HEK293 (cell line): ENCODE data around the gene CNIH1.
"Not testable (repeated sequence)": the region's sequence is repeated elsewhere in the genome, so short reads cannot be mapped to it uniquely, and the experiment has no call there.

ENCODE experiments used
- CTCF ChIA-PET: fragments of 350-600 bp; formaldehyde crosslinking; extraction: SDS; loops from one replicate; lab custom pipeline; 2021; ENCODE audit warnings: antibody characterized with exemption; lab: Yijun Ruan, JAX
- POLR2A ChIA-PET: fragments of 300-600 bp; formaldehyde crosslinking; extraction: SDS; loops from one replicate; lab custom pipeline; 2020; ENCODE audit warnings: antibody characterized with exemption, inconsistent platforms; lab: Yijun Ruan, JAX
- H3K27ac ChIP-seq: fragments of 200-500 bp; sonication (Bioruptor generic); 2 replicates; pipeline ENCODE4 v1.5.1; 2014; ENCODE audit warnings: low read depth, low read length, control low read depth, inconsistent platforms; ENCODE audit errors: extremely low read depth
- H3K36me3 ChIP-seq, 2 experiments: fragments of 200-500 bp in 1 of 2; sonication (Bioruptor generic) in 1 of 2; 1 replicate in 1 of 2; 2 replicates in 1 of 2; pipeline ENCODE4 v1.5.1; 2014 to 2017; ENCODE audit warnings: inconsistent platforms in 2 of 2, low read length in 2 of 2; ENCODE audit not compliant: control insufficient read depth in 2 of 2, insufficient read depth in 1 of 2
- H3K4me1 ChIP-seq: fragments of 200-500 bp; sonication (Bioruptor generic); 2 replicates; pipeline ENCODE4 v1.5.1; 2014; ENCODE audit warnings: mild to moderate bottlenecking, low read length, inconsistent platforms; ENCODE audit not compliant: control insufficient read depth, insufficient read depth
- H3K4me3 ChIP-seq: 2 replicates; pipeline ENCODE4 v1.5.1; 2011; ENCODE audit warnings: low read depth, mild to moderate bottlenecking, control low read depth, low read length, moderate library complexity
- H3K9me3 ChIP-seq: fragments of 200-500 bp; sonication (Bioruptor generic); 2 replicates; pipeline ENCODE4 v1.5.1; 2014; ENCODE audit warnings: low read depth, low read length, inconsistent platforms; ENCODE audit not compliant: control insufficient read depth, insufficient read depth
- GLI2 ChIP-seq: fragments of 450-650 bp; formaldehyde crosslinking; IDR thresholded peaks from 2 replicates; pipeline ENCODE4; 2017; ENCODE audit warnings: missing biosample characterization, missing genetic modification characterization, low read depth, borderline replicate concordance
- KLF17 ChIP-seq: fragments of 450-650 bp; formaldehyde crosslinking; IDR thresholded peaks from 2 replicates; pipeline ENCODE4 v1.5.1; 2016; ENCODE audit warnings: missing biosample characterization, missing genetic modification characterization
- OSR2 ChIP-seq: fragments of 450-650 bp; formaldehyde crosslinking; IDR thresholded peaks from 2 replicates; pipeline ENCODE4 v1.5.1; 2016; ENCODE audit warnings: missing biosample characterization, missing genetic modification characterization
- ZBTB26 ChIP-seq: fragments of 450-650 bp; formaldehyde crosslinking; optimal IDR thresholded peaks from 2 replicates; pipeline ENCODE3; 2016; ENCODE audit warnings: missing biosample characterization, mild to moderate bottlenecking, missing genetic modification characterization
- ZNF140 ChIP-seq: fragments of 450-650 bp; formaldehyde crosslinking; IDR thresholded peaks from 2 replicates; pipeline ENCODE4 v1.5.1; 2016; ENCODE audit warnings: missing biosample characterization, missing genetic modification characterization
- ZNF175 ChIP-seq: fragments of 450-650 bp; formaldehyde crosslinking; IDR thresholded peaks from 2 replicates; pipeline ENCODE4 v1.5.1; 2016; ENCODE audit warnings: missing biosample characterization, missing genetic modification characterization
- ZNF248 ChIP-seq: fragments of 450-650 bp; formaldehyde crosslinking; IDR thresholded peaks from 2 replicates; pipeline ENCODE4 v1.5.1; 2017; ENCODE audit warnings: missing biosample characterization, missing genetic modification characterization
- ZNF473 ChIP-seq: fragments of 450-650 bp; formaldehyde crosslinking; IDR thresholded peaks from 2 replicates; pipeline ENCODE4 v1.5.1; 2017; ENCODE audit warnings: missing biosample characterization, missing genetic modification characterization
- ZNF530 ChIP-seq: fragments of 450-650 bp; formaldehyde crosslinking; IDR thresholded peaks from 2 replicates; pipeline ENCODE4 v1.5.1; 2016; ENCODE audit warnings: low read depth, missing biosample characterization, missing genetic modification characterization
- ZNF555 ChIP-seq: fragments of 450-650 bp; formaldehyde crosslinking; conservative IDR thresholded peaks from 2 replicates; pipeline ENCODE4 v1.5.1; 2017; ENCODE audit warnings: missing biosample characterization, mild to moderate bottlenecking, missing genetic modification characterization, inconsistent platforms
- ZNF596 ChIP-seq: fragments of 450-650 bp; IDR thresholded peaks from 2 replicates; pipeline ENCODE4 v1.5.0; 2018; ENCODE audit warnings: missing biosample characterization, mild to moderate bottlenecking, missing genetic modification characterization, moderate library complexity
- ZNF701 ChIP-seq: fragments of 450-650 bp; formaldehyde crosslinking; IDR thresholded peaks from 2 replicates; pipeline ENCODE4 v1.5.1; 2016; ENCODE audit warnings: missing biosample characterization, missing genetic modification characterization
- TF ChIP-seq, protein P1 (sequence below): fragments of 450-650 bp; formaldehyde crosslinking; IDR thresholded peaks from 2 replicates; pipeline ENCODE4 v1.5.1; 2016; ENCODE audit warnings: missing biosample characterization, missing genetic modification characterization

The CNIH1 gene

DNA sequence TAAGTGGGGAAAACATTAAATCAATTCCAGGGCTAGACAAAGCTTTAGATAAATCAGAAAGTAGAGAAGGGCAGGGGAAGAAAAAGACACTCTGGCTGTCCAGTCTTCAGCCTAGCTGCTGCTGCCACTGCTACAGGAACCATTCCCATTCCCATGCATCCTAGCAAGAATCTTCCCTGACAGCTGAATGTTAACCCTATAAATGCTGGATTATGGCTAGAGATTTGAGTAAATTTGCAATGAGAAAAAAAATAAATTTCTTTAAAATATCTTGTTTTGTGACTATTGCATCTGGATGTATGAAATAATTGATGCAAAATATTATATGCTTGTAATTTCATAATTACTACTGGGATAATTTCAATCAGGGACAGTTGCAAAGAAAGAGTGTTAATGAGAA lies 59.4 kb downstream of the CNIH1 start:
- H3K27ac ChIP-seq: no peak overlapping the region
- ChIA-PET CTCF (interaction anchor here (0.7 to 1.0 kb wide), 3 partner anchors 15 to 423 kb away, joined by 3 to 4 read pairs (median 3); no protein-coding TSS in a partner anchor), POLR2A (no interaction called here)
- no peaks in the 10 kb centered on the region for H3K4me1 ChIP-seq
- no peaks in the 10 kb centered on the region for H3K36me3 ChIP-seq
- H3K9me3 ChIP-seq: no peaks in the 10 kb centered on the region
- H3K4me3 ChIP-seq: no peak overlapping the region
- TF ChIP-seq GLI2 (tag by site-specific recombination) (no peak), ZNF530 (tag by site-specific recombination) (no peak), OSR2 (tag by site-specific recombination) (no peak), KLF17 (tag by site-specific recombination) (no peak), ZNF555 (no peak), ZNF701 (tag by site-specific recombination) (no peak), ZNF140 (tag by site-specific recombination) (no peak), ZNF175 (tag by site-specific recombination) (no peak)
- TF ChIP-seq, protein P1, sequence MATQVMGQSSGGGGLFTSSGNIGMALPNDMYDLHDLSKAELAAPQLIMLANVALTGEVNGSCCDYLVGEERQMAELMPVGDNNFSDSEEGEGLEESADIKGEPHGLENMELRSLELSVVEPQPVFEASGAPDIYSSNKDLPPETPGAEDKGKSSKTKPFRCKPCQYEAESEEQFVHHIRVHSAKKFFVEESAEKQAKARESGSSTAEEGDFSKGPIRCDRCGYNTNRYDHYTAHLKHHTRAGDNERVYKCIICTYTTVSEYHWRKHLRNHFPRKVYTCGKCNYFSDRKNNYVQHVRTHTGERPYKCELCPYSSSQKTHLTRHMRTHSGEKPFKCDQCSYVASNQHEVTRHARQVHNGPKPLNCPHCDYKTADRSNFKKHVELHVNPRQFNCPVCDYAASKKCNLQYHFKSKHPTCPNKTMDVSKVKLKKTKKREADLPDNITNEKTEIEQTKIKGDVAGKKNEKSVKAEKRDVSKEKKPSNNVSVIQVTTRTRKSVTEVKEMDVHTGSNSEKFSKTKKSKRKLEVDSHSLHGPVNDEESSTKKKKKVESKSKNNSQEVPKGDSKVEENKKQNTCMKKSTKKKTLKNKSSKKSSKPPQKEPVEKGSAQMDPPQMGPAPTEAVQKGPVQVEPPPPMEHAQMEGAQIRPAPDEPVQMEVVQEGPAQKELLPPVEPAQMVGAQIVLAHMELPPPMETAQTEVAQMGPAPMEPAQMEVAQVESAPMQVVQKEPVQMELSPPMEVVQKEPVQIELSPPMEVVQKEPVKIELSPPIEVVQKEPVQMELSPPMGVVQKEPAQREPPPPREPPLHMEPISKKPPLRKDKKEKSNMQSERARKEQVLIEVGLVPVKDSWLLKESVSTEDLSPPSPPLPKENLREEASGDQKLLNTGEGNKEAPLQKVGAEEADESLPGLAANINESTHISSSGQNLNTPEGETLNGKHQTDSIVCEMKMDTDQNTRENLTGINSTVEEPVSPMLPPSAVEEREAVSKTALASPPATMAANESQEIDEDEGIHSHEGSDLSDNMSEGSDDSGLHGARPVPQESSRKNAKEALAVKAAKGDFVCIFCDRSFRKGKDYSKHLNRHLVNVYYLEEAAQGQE (tag by site-specific recombination): no peak

- H3K9me3 ChIP-seq, H3K4me3 ChIP-seq, POLR2A ChIA-PET, H3K27ac ChIP-seq, H3K4me1 ChIP-seq, H3K36me3 ChIP-seq: not testable (repeated sequence)
- CTCF ChIA-PET: interaction anchor here (0.6 kb wide), 1 partner anchor 211 kb away, joined by 4 read pairs; no protein-coding TSS in a partner anchor
These were observed 60.6 kb downstream of the CNIH1 start for GRCh38 chr14:54380558-54380957.

DNA sequence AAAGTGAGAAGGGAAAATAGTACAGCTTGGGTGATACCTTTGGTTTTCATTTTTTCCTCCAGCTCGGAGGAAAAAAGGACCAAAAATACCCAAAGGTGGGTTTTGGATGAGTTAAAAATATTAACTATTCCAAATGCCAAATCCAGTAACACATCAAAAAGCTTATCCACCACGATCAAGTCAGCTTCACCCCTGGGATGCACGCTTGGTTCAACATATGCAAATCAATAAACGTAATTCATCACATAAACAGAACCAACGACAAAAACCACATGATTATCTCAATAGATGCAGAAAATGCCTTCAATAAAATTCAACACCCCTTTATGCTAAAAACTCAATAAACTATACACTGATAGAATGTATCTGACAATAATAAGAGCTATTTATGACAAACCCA lies 62.3 kb downstream of the CNIH1 start:
- H3K27ac ChIP-seq, H3K4me3 ChIP-seq, H3K4me1 ChIP-seq, H3K36me3 ChIP-seq, H3K9me3 ChIP-seq, POLR2A ChIA-PET: not testable (repeated sequence)
- CTCF ChIA-PET: interaction anchor here (1.8 kb wide), 1 partner anchor 10 kb away, joined by 7 read pairs; no protein-coding TSS in a partner anchor

DNA sequence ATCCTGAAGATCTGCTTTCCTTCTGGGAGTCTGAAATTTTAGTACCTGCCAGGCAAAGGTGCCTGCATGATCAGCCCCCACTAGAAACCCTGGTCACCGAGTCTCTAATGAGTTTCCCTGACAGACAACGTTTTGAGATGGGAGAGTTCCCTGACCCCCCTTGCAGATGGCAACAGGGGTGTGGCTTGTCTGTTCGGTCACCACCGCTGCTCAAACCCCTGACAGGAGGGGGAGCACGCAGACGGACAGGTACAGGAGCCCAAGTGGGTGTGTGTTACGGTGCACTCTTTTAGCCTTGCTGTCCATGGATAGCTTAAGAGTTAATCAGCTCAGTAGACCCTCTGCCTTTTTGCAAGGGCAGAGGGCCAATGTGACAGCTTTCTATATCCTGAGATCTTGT lies 63.7 kb downstream of the CNIH1 start:
- no peak overlapping the region for H3K27ac ChIP-seq
- no peaks in the 10 kb centered on the region for H3K36me3 ChIP-seq
- no peaks in the 10 kb centered on the region for H3K4me1 ChIP-seq
- no peaks in the 10 kb centered on the region for H3K9me3 ChIP-seq
- CTCF ChIA-PET: interaction anchor here (1.8 kb wide), 1 partner anchor 10 kb away, joined by 12 read pairs; no protein-coding TSS in a partner anchor
- POLR2A ChIA-PET: no interaction called here
- H3K4me3 ChIP-seq: no peak overlapping the region
- TF ChIP-seq ZNF248 (tag by site-specific recombination) (no peak), ZBTB26 (tag by site-specific recombination) (no peak), ZNF596 (tag by site-specific recombination) (no peak), OSR2 (tag by site-specific recombination) (no peak), ZNF473 (tag by site-specific recombination) (no peak)
